Sigmoid colon (tissue), 7 donors: ENCODE data around the gene P4HA1. TPM values are rescaled to one million over a fixed set of nuclear protein-coding genes. Genes with fewer than 3 reads are reported as not detected.

ENCODE experiments used
- DNase-seq: peaks from one replicate; pipeline ENCODE4 v3.0.0-alpha.2; 2019
- H3K27ac ChIP-seq, 4 donors: fragments of 200-600 bp; sonication (generic); one replicate each; pipeline ENCODE4 v1.5.1; 2016 to 2019; ENCODE audit warnings: mild to moderate bottlenecking in 1 of 4
- H3K27me3 ChIP-seq, 3 donors: fragments of 200-600 bp; sonication (generic); one replicate each; pipeline ENCODE4 v1.5.1; 2019; ENCODE audit warnings: mild to moderate bottlenecking in 1 of 3
- H3K36me3 ChIP-seq, 4 donors: fragments of 200-600 bp; sonication (generic); one replicate each; pipeline ENCODE4 v1.5.1; 2016 to 2019
- H3K4me1 ChIP-seq, 4 donors: fragments of 200-600 bp; sonication (generic); one replicate each; pipeline ENCODE4 v1.5.1; 2017 to 2019
- H3K4me3 ChIP-seq, 4 donors: fragments of 200-600 bp; sonication (generic); one replicate each; pipeline ENCODE4 v1.5.1; 2017 to 2019; ENCODE audit warnings: mild to moderate bottlenecking in 2 of 4, moderate library complexity in 1 of 4
- H3K9me3 ChIP-seq, 4 donors: fragments of 200-600 bp in 3 of 4; sonication (generic) in 3 of 4; one replicate each; pipeline versions ENCODE4 v1.5.1 to v1.6.1; 2013 to 2019
- CTCF ChIP-seq, 4 experiments: fragments of 450-650 bp in 3 of 4; fragments of 200-600 bp in 1 of 4; IDR thresholded peaks; one replicate each; pipeline ENCODE4 v1.5.1; 2016 to 2019; ENCODE audit warnings: antibody characterized with exemption in 4 of 4, mild to moderate bottlenecking in 3 of 4, moderate library complexity in 2 of 4
- EP300 ChIP-seq, 4 donors: sonication (generic); formaldehyde crosslinking; IDR thresholded peaks; one replicate each; pipeline ENCODE4 v1.6.1; 2017; ENCODE audit warnings: antibody characterized with exemption in 4 of 4
- POLR2A ChIP-seq, 2 donors: fragments of 450-650 bp; IDR thresholded peaks; one replicate each; pipeline ENCODE4 v1.6.1; 2016; ENCODE audit warnings: antibody characterized with exemption in 2 of 2, mild to moderate bottlenecking in 2 of 2, moderate library complexity in 2 of 2
- POLR2AphosphoS5 ChIP-seq, 4 donors: sonication (generic); formaldehyde crosslinking; IDR thresholded peaks; one replicate each; pipeline ENCODE4 v1.6.1; 2017; ENCODE audit warnings: antibody characterized with exemption in 4 of 4
- whole genome bisulfite sequencing, 2 donors: extraction: QIAGEN DNeasy Blood & Tissue Kit; methylation state at CpG; one replicate each; pipeline ENCODE4 v1.1.7; 2013; 5-methylcytosine and 5-hydroxymethylcytosine counted together
- intact Hi-C: fragments of 100-400 bp; cut with DNase I; formaldehyde crosslinking; loops from one replicate; pipeline ENCODE4 v1.15.1; 2023
- polyA plus RNA-seq, 3 donors: library from polyadenylated mRNA; stranded (reverse); fragments of 200-250 nt; gene quantifications; one replicate each; pipeline ENCODE4 v1.2.3, GENCODE V29; 2013
- total RNA-seq, 4 donors: library from RNA; depleted of rRNA; stranded (reverse); fragments of >200 nt; gene quantifications; one replicate each; pipeline ENCODE4 v1.1.0, GENCODE V29; 2016
- donor health status: healthy with polysubstance abuse.
- donor health status: Bipolar disorder and iron deficiency.
- donor health status: healthy.

Gene P4HA1
- total and polyA plus RNA-seq, 7 donors = 4.2 to 25.0 (median 15.2) TPM

- intact Hi-C loops = no loop called here
- Histone ChIP-seq H3K36me3 (no peaks in the 10 kb centered on the region), H3K4me3 (no peak overlapping the region), H3K4me1 (peaks cover 0 to 18% (median 10%) of the 10 kb centered on the region in 4 donors), H3K9me3 (no peaks in the 10 kb centered on the region), H3K27me3 (no peaks in the 10 kb centered on the region), H3K27ac (no peak overlapping the region)
- WGBS, 2 donors = 93 to 96% methylated on average over 5 of the region's 5 CpGs
- no peak for DNase-seq
- no peak for TF ChIP-seq CTCF (IDR thresholded peaks at IDR 0.05)
- TF ChIP-seq POLR2A (IDR thresholded peaks at IDR 0.05) = no peak
- no peak for TF ChIP-seq EP300 (IDR thresholded peaks at IDR 0.05)
- no peak for TF ChIP-seq POLR2AphosphoS5 (IDR thresholded peaks at IDR 0.05)
Measured at GRCh38 chr10:73084209-73084608, 12.5 kb downstream of the P4HA1 start.

GRCh38 chr10:73083221-73083620, 13.4 kb downstream of the P4HA1 start:
- Histone ChIP-seq H3K4me3 (no peak overlapping the region), H3K36me3 (no peaks in the 10 kb centered on the region), H3K9me3 (no peaks in the 10 kb centered on the region), H3K27me3 (no peaks in the 10 kb centered on the region), H3K4me1 (peaks cover 0 to 18% (median 10%) of the 10 kb centered on the region in 4 donors), H3K27ac (peak overlapping the region in 2 of 4 donors; percentile 29 to 52)
- 48 to 65% methylated on average over 2 of the region's 2 CpGs for WGBS, 2 donors
- intact Hi-C loops = no loop called here
- no peak for TF ChIP-seq CTCF (IDR thresholded peaks at IDR 0.05)
- no peak for TF ChIP-seq POLR2A (IDR thresholded peaks at IDR 0.05)
- TF ChIP-seq EP300 (IDR thresholded peaks at IDR 0.05) = no peak
- TF ChIP-seq POLR2AphosphoS5 (IDR thresholded peaks at IDR 0.05) = no peak
- DNase-seq = no peak

GRCh38 chr10:73079779-73080541, 16.7 kb downstream of the P4HA1 start:
- peaks cover 0 to 37% (median 25%) of the 10 kb centered on the region in 4 donors for H3K4me1 ChIP-seq
- no peaks in the 10 kb centered on the region for H3K9me3 ChIP-seq
- H3K36me3 ChIP-seq = no peaks in the 10 kb centered on the region
- H3K27me3 ChIP-seq = no peaks in the 10 kb centered on the region
- H3K4me3 ChIP-seq = no peak overlapping the region
- intact Hi-C loops = no loop called here
- 53 to 81% methylated on average over 3 of the region's 3 CpGs for WGBS, 2 donors
- TF ChIP-seq CTCF (IDR thresholded peaks at IDR 0.05) (no peak), POLR2AphosphoS5 (IDR thresholded peaks at IDR 0.05) (no peak), POLR2A (IDR thresholded peaks at IDR 0.05) (no peak), EP300 (IDR thresholded peaks at IDR 0.05) (no peak)
- DNase-seq = no peak
- H3K27ac ChIP-seq = no peak overlapping the region

- DNase-seq = peak; percentile 90
- intact Hi-C loops = no loop called here
- peak overlapping the region in 3 of 4 donors; percentile 1 to 30 (median 22) for H3K4me3 ChIP-seq
Measured at GRCh38 chr10:73076360-73077183, 20.1 kb downstream of the P4HA1 start.

More at GRCh38 chr10:73076360-73077183, 20.1 kb downstream of the P4HA1 start:
- peaks cover 0 to 19% (median 15%) of the 10 kb centered on the region in 4 donors for H3K4me1 ChIP-seq
- TF ChIP-seq POLR2AphosphoS5 (IDR thresholded peaks at IDR 0.05) = peak in 3 of 4 donors; percentile 10 to 75 (median 20)
- no peak for TF ChIP-seq CTCF (IDR thresholded peaks at IDR 0.05)
- no peak for TF ChIP-seq POLR2A (IDR thresholded peaks at IDR 0.05)
- TF ChIP-seq EP300 (IDR thresholded peaks at IDR 0.05) = no peak
- H3K36me3 ChIP-seq = peaks cover 0 to 28% (median 1%) of the 10 kb centered on the region in 4 donors
- 53 to 68% methylated on average over 6 of the region's 6 CpGs for WGBS, 2 donors
- peak overlapping the region; percentile 71 to 82 (median 76) for H3K27ac ChIP-seq
- H3K27me3 ChIP-seq = no peaks in the 10 kb centered on the region
- no peaks in the 10 kb centered on the region for H3K9me3 ChIP-seq
